ENCODE measurements around the gene CPTP. TPM values are rescaled to one million over a fixed set of nuclear protein-coding genes. Genes with fewer than 3 reads are reported as not detected.
A peak's percentile ranks its signal among the peaks of the same experiment; 100 is the strongest.

CPTP gene
- total RNA-seq, 1 experiment from 2014 or later: 52.2 TPM

GRCh38 chr1:1351511-1352427 lies 27.2 kb downstream of the CPTP start:
- intact Hi-C loops (cut with micrococcal nuclease; ENCODE audit: unreplicated experiment): no loop called here
- in situ Hi-C loops (cut with HindIII; ENCODE audit: low pct_unique_long_range_greater_than_20kb, low sequenced_read_pairs): no loop called here
- CTCF ChIA-PET: no interaction called here

More at GRCh38 chr1:1351511-1352427, 27.2 kb downstream of the CPTP start:
- Histone ChIP-seq H3K4me1 (ENCODE audit: control insufficient read depth, insufficient read depth, low read length) (peaks cover 36% of the 10 kb centered on the region), H3K4me3 (ENCODE audit: low read depth in 2 of 2, low read length in 2 of 2) (peak overlapping the region; percentile 7 to 28; a peak in 3 of 4 replicates), H3K27me3 (ENCODE audit: control insufficient read depth, insufficient read depth, low read length) (no peaks in the 10 kb centered on the region), H3K9me3 (ENCODE audit: control insufficient read depth, insufficient read depth, low read depth, low read length) (no peaks in the 10 kb centered on the region), H3K36me3 (ENCODE audit: control insufficient read depth, insufficient read depth, low read length) (no peaks in the 10 kb centered on the region; the same call in 1 of the 2 replicates), H3K27ac (ENCODE audit: low read length) (peak overlapping the region; percentile 85)
- POLR2A ChIA-PET: no interaction called here
- TF ChIP-seq SIN3A (IDR thresholded peaks at IDR 0.05; ENCODE audit: borderline replicate concordance, insufficient read depth, low read depth, low read length) (0 out of 2 replicates have a peak, but pooled peaks have one; percentile 47), REST (IDR thresholded peaks at IDR 0.05; ENCODE audit: insufficient read depth in 1 of 2, low read depth in 2 of 2, low read length in 1 of 2) (no peak), POLR2AphosphoS5 (IDR thresholded peaks at IDR 0.05; ENCODE audit: low read depth, low read length) (peak; percentile 58; the same call in 1 of the 2 replicates), CTCF (IDR thresholded peaks at IDR 0.05) (no peak), TCF7L2 (IDR thresholded peaks at IDR 0.05; ENCODE audit: low read depth, low read length) (no peak)
- ATAC-seq: peak; percentile 19
- no TSS peak for BruUV-seq (replicated peaks)
- no peak for DNase-seq (ENCODE audit: low read depth, low spot score)
